ENCODE data around the gene ABCB8. TPM values are rescaled to one million over a fixed set of nuclear protein-coding genes. Genes with fewer than 3 reads are reported as not detected.

Gene ABCB8
- total and polyA plus RNA-seq, 9 of the 15 experiments (the other 6 are each of a cell fraction or from before 2014, with no cell fraction given): 7.6 to 106 (median 36.3) TPM

- TF ChIP-seq, protein P1, sequence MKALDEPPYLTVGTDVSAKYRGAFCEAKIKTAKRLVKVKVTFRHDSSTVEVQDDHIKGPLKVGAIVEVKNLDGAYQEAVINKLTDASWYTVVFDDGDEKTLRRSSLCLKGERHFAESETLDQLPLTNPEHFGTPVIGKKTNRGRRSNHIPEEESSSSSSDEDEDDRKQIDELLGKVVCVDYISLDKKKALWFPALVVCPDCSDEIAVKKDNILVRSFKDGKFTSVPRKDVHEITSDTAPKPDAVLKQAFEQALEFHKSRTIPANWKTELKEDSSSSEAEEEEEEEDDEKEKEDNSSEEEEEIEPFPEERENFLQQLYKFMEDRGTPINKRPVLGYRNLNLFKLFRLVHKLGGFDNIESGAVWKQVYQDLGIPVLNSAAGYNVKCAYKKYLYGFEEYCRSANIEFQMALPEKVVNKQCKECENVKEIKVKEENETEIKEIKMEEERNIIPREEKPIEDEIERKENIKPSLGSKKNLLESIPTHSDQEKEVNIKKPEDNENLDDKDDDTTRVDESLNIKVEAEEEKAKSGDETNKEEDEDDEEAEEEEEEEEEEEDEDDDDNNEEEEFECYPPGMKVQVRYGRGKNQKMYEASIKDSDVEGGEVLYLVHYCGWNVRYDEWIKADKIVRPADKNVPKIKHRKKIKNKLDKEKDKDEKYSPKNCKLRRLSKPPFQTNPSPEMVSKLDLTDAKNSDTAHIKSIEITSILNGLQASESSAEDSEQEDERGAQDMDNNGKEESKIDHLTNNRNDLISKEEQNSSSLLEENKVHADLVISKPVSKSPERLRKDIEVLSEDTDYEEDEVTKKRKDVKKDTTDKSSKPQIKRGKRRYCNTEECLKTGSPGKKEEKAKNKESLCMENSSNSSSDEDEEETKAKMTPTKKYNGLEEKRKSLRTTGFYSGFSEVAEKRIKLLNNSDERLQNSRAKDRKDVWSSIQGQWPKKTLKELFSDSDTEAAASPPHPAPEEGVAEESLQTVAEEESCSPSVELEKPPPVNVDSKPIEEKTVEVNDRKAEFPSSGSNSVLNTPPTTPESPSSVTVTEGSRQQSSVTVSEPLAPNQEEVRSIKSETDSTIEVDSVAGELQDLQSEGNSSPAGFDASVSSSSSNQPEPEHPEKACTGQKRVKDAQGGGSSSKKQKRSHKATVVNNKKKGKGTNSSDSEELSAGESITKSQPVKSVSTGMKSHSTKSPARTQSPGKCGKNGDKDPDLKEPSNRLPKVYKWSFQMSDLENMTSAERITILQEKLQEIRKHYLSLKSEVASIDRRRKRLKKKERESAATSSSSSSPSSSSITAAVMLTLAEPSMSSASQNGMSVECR (CRISPR knock-in tag; IDR thresholded peaks at IDR 0.05): no peak; the same call in 1 of the 2 replicates
- TF ChIP-seq E2F5 (CRISPR knock-in tag; IDR thresholded peaks at IDR 0.05): no peak
- no peak for TF ChIP-seq ATF2 (CRISPR knock-in tag; IDR thresholded peaks at IDR 0.05)
- TF ChIP-seq ZNF76 (CRISPR knock-in tag; IDR thresholded peaks at IDR 0.05; ENCODE audit: borderline replicate concordance): no peak
- TF ChIP-seq MYNN (IDR thresholded peaks at IDR 0.05): peak; percentile 79
- TF ChIP-seq MYNN (CRISPR knock-in tag; IDR thresholded peaks at IDR 0.05): no peak
- no peak for TF ChIP-seq ZNF318 (IDR thresholded peaks at IDR 0.05; ENCODE audit: borderline replicate concordance in 1 of 2, low read depth in 1 of 2)
- no peak for TF ChIP-seq HINFP (tag; conservative IDR thresholded peaks at IDR 0.05; ENCODE audit: low read depth)
These were observed 18.8 kb upstream of the ABCB8 start (continued) for GRCh38 chr7:151009327-151010036.

All from K562 (cell line).